Posterior cingulate gyrus (tissue), 11 donors: ENCODE results near the gene BMP8A.
"Not testable (repeated sequence)": the region's sequence is repeated elsewhere in the genome, so short reads cannot be mapped to it uniquely, and the experiment has no call there.

ENCODE experiments used
- DNase-seq, 10 donors: peaks; one replicate each; pipeline versions ENCODE4 v3.0.0 to v3.0.0-alpha.2; 2020 to 2021; ENCODE audit warnings: mixed read lengths in 3 of 10
- intact Hi-C: fragments of 100-400 bp; cut with DNase I; formaldehyde crosslinking; loops from one replicate; pipeline ENCODE4 v1.15.1; 2023

Gene BMP8A

DNA sequence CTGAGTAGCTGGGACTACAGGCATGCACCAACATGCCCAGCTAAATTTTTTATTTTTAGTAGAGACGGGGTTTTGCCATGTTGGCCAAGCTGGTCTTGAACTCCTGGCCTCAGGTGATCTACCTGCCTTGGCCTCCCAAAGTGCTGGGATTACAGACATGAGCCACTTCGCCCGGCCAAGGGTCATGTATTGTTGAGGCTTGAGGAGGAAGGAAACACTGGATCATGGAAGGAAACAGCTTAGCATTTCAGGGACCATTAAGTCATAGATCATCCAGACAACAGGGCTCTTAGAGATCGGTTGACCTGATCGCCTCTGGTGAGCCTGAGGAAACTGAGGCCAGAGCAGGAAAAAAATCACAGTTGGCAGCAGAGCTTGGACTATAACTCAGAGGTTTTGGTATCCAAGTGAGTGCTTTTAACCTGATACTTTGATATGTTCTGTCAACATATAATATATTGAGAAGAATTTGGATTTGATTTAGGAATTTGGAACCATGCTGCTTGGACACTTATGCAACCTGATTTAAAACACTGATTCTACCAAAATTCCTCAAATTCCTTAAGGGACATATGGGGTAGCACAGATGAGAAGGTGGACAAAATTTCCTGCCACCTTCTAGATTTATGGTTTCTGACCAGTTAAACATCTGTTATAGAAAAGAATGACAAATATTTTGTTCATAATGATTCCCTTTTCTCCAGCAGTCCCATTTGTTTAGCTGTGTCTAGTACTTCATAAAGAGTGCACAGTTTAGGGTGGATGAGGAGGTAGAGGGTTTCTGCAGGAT is 13.1 kb upstream of the BMP8A start:
- no peak for DNase-seq
- intact Hi-C loops = no loop called here

DNA sequence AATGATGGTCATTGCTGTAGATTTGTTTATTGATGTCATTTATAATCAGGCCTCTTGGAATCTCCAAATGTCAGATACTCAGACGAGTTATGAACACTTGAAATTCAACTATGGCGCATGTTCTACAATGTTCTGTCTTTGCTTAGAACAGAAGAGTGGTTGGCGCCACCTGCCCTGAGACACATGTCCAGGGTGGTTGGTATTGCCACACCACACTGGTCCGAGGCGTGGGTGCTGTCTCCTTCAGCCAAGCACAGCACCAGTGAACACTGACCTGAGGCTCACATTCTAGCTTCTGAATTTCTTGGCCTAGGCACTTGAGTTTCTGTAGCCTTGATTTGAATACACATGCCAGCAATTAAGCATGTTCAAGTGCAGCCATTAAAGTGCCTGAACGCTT is 10.1 kb upstream of the BMP8A start:
- DNase-seq = no peak
- intact Hi-C loops = no loop called here

DNA sequence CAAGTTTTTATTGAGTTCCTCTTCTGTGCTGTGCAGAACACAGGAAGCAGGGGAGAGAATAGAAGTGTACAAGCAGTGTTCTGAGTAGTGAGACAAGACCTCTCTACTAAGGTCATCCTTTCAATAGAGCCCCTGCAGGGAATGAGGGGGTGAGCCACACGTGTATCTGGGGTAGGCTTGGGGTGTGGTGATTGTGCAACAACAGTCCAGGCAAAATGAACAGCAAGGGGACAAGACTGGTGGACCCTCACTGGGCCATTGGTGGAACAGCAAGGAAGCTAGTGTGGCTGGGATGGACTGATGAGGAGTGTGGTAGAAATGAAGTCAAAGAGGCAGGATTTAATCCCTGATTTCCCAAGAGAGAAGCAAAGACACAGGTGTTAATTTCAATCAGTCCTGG is 8.2 kb upstream of the BMP8A start:
- DNase-seq = no peak
- intact Hi-C loops = no loop called here

DNA sequence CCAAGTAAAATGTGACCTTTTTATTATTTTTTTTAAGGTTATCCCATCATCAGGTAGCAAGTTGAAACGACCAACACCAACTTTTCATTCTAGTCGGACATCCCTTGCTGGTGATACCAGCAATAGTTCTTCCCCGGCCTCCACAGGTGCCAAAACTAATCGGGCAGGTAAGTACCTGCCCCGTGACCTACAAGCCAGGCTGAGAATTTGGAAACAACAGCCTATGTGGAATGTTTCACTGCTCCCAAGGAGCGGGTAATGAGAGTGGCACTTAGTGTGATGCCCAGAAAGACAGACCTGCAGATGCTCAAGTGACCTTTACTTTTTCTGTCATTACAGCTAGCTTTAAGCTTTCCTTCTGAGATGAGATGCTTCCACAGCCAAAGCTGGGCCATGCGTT is 6.9 kb upstream of the BMP8A start:
- intact Hi-C loops = no loop called here
- DNase-seq = no peak

DNA sequence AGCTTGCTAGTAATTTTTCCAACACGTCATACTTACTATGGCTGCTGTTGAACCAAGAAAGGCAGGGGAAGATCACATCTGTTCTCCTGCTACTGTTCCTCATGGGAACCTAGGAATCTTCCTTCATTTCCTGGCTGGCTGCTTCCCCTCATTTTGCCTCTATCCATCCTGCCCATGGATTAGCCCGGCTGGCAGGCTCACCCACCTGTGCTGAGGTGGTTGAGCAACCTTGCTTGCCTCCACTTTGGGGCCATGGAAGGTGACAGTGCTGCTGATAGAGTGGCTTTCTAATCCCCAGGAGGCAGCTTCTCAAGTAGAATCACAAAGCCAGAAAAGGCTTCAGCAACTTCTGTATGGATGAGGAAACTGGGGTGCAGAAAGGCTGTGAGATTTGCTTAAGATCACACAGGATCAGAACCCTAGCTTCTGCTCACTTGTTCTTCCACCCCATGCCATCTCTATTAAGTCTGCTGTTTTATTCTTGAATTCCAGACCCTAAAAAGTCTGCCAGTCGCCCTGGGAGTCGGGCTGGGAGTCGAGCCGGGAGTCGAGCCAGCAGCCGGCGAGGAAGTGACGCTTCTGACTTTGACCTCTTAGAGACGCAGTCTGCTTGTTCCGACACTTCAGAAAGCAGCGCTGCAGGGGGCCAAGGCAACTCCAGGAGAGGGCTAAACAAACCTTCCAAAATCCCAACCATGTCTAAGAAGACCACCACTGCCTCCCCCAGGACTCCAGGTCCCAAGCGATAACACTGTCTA is 6.2 kb upstream of the BMP8A start:
- intact Hi-C loops = no loop called here
- peak in 1 of 10 donors; percentile 87 for DNase-seq

DNA sequence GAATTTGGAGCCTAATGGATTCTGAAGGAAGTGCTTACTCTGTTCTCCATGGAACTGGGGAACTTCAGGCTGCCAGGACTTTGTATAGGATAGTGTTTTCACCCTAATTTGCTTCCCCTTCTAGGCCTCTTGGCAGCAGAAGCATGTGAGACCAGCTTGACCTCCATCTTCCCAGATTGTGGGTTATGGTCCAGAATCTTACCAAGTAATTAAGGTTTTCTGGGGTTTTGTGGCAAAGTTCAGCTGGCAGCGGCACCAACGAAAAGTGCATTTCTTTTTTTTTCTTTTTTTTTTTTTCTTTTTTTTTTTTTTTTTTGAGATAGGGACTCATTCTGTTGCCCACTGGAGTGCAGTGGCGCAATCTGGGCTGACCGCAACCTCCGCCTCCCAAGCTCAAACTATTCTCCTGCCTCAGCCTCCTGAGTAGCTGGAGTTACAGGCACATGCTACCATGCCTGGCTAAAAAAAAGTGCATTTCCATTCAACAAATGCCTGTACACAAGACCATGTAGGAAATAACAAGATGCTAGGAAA is 3.4 kb upstream of the BMP8A start:
- intact Hi-C loops = no loop called here
- DNase-seq = no peak

DNA sequence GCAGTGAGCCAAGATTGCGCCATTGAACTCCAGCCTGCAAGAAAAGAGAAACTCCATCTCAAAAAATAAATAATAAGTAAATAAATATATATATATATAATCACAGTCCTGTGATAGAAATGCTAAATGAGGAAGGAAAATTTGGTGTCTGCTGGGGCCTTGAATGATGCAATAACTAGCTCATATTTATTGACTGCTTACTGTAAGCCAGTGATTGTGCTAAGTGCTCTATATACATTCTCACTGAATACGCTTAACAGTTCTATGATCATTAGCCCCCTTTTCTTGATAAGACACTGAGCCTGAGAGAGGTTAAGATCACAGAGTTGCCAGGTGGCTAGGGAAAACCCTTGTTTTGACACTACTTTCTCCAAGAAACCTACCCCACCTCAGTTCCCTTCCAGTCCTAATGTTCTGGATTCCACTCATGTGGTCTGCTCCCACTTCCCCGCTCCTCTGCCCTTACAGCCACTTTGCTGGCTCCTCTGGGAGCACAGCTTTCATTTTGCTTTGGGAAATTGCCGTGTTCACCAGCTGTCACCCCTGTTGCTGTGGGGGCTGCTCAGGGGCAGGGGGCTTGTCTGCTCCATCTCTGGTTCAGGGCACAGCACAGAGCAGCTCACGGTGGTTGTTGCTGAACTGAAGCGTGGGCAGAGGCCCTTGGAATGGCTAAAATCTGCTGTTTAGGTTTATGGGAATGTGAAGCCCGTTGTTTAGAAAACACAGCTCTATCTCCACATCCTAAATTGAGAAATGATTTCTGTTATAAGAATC is 2.5 kb upstream of the BMP8A start:
- no peak for DNase-seq
- intact Hi-C loops = no loop called here

DNA sequence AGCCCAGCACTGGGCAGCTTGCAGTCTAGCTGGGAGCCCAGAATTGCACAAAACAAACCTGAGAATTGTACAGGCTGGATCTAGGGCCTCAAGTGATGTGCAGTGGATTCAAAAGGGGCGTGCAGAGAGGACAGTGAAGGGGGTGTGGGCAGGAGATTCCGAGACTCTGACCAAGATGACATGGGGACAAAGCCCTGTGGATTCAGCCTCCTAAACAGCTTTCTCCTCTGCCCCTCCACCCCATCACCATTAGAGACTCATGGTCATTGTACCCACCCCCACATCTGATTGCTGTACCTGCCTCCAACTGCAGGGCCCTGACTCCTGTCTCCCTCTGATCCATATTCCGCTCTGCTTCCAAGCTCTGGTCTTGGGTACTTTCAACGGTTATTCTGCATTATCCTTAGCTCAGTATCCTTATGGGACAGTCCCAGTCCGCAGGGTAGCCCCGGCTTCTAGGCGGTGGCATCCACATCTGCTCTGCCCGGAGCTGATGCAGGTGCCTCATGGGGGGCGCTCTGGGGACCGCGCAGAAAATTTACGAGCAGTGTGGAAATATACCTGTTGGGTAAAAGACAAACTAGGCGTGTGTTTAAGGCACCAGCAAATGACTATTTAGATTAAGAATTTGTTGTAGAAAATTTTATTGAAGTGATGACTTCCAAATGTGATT is 1.7 kb upstream of the BMP8A start:
- intact Hi-C loops = no loop called here
- no peak for DNase-seq

DNA sequence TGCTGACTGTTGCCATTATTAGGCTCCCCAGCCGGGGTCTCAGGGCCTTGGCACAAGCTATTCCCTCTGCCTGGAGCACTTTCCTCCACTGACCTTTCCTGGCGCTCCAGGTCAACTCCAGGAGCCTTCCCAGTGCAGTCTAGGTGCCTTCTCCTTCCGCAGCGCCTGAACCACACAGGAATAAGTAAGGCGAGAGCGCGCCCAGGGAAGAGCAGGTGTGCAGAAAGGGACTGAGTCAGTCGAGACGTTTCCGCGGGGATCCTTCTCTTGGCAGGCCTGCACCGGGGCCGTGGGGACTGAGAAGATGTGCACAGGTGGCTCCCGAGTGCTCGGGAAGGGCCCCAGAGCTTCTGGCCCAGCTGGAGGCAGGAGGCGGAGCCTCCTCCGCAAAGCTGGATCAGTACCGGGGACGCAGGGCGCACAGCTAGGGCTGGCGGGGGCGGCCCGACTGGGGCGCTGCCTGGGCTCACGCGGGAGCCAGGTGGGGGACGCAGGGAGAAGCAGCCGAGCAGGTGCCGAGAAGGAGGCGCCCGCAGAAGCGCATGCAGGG is 765 bp upstream of the BMP8A start:
- intact Hi-C loops = no loop called here
- DNase-seq = peak in 7 of 10 donors; percentile 45 to 94 (median 62)

DNA sequence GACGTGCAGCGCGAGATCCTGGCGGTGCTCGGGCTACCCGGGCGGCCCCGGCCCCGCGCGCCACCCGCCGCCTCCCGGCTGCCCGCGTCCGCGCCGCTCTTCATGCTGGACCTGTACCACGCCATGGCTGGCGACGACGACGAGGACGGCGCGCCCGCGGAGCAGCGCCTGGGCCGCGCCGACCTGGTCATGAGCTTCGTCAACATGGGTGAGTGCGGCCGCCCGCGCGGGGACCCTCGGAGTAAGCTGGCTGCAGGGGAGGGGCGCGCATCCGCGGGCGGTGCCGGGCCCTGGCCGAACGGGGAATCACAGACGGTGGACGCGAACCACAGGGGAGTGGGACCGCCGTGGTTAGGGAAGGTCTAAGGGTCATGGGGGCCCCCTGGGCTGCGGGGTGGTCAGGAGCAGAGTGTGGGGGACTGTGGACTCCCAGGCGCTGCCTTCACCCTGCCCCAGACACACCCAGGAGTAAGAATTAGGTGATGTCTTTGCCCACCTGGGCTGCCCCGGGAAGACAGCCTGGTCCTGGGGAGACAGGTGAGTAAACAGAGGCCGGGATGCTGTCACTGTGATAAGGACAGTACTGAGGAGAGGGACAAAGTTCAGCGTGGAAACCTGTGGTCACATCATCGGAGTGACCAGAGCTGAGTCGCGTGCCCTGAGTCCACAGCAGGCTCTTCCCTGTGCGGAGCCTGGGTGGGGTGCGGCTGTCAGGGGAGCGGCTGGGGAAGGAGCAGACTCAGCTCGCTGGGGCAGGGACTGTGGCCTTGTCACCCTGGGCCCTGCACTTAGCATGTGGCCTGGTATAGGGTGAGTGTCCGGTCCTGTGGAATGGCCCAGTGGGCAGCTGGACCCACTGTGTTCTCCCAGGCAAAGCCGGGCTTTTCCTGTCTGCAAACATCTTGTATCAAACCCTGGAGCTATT is 944 bp downstream of the BMP8A start:
- intact Hi-C loops = not testable (repeated sequence)
- DNase-seq = peak in 1 of 10 donors; percentile 59

DNA sequence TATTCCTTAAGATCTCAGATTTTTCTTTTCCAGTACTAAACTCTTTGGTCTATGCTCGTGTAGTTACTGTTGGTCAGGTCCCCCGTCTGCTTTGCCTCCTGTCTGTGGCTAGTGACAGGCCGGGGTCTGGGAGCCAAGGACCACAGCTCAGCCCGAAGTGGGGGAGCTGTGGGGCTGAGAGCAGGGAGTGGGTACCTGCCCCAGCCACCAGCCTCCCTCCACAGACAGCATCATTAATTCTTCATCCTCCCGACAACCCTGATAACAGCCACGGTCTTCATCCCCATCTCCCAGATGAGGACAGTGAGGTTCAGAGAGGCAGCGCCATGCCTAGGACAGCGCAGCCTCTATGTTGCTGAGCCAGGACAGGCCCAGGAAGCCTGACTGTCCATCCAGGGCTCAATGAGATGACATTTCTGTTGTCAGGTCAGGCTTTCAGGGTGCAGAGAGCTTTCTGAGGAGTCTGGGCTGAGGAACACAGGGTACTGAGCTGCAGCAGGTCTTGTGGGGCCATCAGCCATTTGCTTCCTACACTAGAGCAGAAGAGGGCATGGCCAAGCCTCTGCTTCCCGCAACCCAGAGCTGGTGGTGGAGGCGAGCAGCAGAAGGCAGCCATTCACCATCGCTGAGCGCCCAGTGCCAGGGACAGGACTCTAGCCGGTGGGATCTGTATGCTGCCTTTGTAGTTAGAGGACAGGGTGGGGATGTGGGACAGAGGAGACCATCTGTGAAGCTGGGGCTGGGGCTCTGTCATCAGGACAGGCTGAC is 1.8 kb downstream of the BMP8A start:
- DNase-seq = peak in 3 of 10 donors; percentile 31 to 85 (median 65)
- intact Hi-C loops = not testable (repeated sequence)

DNA sequence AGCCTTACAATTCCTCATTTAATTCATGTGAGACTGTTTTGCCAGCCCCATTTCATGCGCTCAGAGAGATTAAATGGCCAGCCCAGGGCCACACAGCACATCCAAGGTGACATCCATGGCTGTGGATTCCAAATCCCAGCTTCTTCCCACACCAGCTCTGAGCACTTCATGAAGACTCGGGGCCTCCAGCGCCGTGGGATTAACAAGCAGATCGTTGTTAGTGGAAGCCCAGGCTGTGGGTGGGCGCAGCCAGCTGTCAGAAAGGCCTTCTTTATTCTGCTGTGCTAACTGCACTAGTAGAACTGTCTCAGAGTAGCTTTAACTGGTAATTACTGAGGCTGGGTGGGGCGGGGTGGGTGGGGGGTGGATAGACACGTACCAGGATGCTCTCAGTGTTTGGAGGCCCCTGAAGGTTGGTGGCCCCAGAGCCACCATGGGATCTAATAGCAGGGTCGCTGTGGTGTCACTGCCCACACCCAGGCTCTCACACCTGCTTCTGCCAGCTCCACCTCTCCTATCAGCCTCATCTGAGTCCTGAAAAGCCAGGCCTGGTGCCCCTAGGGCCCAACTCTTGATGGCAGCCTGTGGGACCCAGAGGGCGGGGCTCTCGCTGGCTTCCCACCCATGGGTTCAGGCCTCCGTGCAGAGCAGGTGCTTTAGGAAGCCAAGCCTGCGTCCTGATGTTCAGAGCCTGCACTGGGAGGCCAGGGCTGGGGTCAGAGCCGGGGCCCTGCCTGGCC is 3.4 kb downstream of the BMP8A start:
- intact Hi-C loops = no loop called here
- DNase-seq = peak in 6 of 10 donors; percentile 33 to 91 (median 66)

DNA sequence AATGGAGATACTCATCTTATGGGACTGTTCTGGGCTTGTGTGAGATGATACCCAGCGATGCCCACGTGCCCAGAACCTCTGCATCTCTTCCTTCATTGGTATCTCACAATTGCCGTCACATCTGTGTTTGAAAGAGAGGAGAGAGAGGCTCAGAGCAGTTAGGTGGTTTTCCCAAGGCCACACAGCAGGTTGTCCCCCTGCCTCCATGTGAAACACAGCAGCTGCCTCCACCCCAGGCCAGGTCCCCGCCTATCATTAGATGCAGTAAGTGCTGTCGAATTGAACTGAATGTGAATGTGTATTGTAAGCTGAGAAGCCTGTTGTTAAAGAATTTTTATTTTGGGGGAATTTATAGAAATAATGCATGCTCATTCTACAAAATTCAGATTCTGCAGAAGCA is 5.1 kb downstream of the BMP8A start:
- DNase-seq = peak in 1 of 10 donors; percentile 35
- intact Hi-C loops = not testable (repeated sequence)

DNA sequence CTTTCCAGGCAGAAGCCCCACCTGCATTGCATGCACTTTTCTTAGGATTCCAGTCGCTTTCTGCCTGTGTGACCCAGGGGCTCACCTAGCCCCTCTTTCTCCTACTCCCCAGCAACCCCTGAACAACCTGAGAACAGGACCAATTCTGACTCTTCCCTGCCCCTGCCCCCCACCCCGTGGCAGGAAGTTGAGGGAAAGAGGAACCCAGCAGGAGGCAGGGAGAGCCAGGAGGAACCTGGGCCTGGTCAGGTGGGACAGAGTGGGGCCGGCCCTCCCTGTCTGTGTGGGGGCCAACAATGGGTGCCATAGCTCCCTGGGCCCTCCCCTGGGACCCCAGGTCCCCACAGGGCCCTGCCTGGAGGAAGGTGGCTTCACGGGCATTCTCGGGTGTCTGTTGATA is 6.1 kb downstream of the BMP8A start:
- peak in 1 of 10 donors; percentile 43 for DNase-seq
- intact Hi-C loops = no loop called here

DNA sequence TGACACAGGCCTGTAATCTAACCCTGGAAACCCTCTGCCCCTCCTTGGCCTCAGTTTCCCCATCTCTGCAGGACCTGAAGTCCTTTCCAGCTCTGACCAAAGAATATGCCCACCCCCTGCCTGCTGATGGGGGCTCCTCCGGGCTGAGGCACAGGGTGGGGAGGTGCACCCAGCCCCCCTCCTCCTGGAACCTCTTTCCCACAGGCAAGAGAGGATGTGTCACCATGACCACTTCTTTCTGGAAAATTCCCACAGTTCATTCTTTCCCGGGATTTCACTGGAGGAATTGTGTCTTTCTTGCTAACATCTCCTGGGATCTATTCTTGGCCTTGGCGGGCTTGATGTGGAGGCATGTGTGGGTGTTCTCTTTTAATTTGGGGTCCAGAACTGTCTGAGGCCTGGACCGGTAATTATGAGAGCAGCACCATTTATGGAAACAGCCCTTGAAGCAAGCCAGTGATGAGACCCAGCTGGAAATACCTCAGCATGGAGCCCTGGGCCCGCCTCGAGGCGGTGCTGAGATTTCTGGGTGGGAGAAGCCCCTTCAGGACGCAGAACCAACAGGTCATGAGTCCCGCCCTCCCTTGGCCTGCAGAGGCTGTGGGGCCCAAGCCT is 6.8 kb downstream of the BMP8A start:
- peak in 2 of 10 donors; percentile 38 to 84 for DNase-seq
- intact Hi-C loops = not testable (repeated sequence)

DNA sequence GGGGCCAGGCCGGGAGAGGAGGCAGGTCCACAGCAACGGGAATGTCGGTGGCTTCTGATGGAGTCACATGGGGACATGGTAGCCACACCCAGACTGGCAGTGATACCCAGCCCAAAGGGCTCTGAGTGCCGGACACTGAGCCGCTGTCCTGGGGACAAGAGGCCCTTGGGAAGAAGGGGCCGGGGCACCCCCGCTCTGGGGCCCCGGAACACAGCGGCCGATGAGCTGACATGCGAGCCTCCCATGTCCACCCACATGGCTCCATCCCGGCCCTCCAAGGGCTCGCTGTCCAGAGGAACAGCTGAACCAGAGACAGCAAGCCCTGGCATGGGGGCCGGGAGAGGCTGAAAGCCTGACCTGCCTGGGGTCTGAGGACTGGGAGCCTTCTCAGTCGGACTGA is 7.4 kb downstream of the BMP8A start:
- intact Hi-C loops = not testable (repeated sequence)
- peak in 2 of 10 donors; percentile 71 to 73 for DNase-seq

DNA sequence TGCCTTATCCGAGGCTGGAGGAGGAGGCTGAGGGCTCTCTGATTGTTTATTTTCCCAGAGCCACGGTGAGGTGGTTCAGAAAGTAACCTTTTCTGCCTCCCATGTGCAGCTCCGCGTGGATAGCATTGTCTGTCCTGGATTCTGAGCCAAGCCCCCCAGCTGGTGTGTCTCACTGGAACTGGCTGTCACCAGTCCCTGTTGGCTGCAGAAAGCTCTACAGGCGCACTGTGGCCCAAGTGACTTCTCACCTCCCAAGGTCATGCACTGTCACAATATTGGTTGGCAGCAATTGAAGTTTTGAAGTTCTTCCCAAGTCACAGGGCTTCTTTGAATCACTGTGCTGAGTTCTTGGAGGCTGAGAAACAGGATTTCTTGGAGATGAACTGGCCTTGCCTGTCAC is 8.2 kb downstream of the BMP8A start:
- intact Hi-C loops = no loop called here

More for the DNA sequence above, 8.2 kb downstream of the BMP8A start:
- DNase-seq = peak in 2 of 10 donors; percentile 72 to 76
